ENCODE measurements around the gene ADGRA1.

The ADGRA1 gene

DNA sequence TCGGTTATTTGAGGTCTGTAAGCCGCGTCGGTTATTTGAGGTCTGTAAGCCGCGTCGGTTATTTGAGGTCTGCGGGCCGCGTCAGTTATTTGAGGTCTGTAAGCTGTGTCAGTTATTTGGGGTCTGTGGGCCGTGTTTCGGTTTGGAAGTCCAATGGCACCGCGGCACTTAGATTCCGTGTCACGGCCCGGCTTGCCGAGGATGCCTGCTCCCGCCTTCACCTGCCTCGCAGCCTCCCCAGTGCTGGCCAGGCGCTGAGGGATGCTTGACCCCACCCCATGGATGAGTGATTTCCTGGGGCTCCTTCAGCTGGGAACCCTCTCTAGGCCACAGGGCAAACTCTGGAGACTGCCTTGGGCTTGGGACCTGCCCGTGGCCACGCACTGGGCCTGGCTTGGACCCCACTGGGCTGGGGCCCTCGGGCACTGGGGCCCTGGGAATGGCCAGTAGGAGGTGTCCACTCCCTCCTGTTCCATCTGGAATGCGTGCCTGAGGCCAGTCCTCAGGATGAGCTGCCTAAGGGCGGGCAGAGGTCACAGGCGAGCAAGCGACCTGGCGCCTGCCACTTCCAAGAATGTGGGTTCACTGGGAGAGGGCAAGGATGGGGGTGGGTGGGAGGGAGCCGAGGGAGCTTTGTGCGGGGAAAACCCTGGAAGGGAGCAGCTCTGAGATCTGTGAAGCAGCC lies 25.6 kb downstream of the ADGRA1 start:
- no peak for DNase-seq (ENCODE audit: low read depth in 2 of 2)

DNA sequence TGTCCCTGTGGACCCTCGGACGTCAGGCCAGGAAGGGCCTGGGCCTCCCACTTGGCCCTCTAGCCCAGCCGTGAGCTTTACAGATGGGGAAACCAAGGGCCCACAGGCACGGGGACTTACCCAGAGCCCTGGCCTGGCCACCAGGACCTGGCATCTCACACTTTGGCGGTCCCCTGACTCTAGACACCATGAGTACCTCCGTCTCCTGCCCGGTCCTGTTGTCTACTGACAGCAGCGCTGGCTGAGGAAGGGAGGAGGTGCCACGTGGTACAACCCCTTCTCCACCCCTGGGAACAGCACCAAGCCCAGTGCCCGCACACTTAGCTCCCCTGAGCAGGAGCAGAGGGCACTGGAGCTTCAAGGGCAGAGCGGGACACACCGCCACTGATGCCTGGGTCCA lies 26.1 kb downstream of the ADGRA1 start:
- DNase-seq (ENCODE audit: low read depth in 2 of 2), result no peak

GRCh38 chr10:133114251-133114650 lies 26.5 kb downstream of the ADGRA1 start:
- no peak for DNase-seq (ENCODE audit: low read depth in 2 of 2)

DNA sequence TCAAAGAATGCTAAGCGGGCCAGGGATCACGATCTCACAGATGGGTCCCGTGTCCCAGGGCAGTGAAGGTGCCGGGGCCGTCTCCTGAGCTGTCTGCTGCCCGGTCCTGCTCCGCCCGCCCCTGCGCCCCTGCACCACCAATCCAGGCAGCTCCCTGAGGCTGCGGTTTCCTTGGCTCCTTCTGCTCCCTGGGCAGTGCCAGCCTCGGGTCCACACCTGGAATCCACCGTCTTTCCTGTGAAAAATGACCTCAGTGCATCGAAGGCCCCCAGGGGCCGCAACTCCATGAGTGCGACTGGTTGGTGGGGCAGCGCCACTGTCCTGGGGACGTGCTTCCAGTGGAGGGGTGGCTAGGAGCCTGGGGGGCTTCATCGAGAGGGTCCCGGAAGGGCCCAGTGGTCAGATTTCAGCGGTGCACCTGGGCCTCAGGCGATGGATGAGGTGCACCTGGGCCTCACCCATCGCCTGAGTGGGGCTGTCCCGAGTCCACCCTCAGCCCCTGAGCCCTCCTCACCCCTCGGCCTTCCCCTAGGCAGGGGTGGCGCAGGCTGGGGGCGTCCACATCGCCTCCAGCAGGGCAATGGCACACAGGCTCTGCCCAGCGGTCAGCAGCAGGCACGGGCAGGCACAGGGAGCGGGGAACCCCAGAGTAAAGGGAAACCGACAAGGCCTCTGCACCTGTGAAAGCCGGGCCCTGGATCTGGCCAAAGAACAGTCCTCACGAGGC lies 27.2 kb downstream of the ADGRA1 start:
- no peak for DNase-seq (ENCODE audit: low read depth in 2 of 2)

GRCh38 chr10:133115453-133115842 lies 27.7 kb downstream of the ADGRA1 start:
- no peak for DNase-seq (ENCODE audit: low read depth in 2 of 2)

GRCh38 chr10:133115976-133116375 lies 28.3 kb downstream of the ADGRA1 start:
- no peak for DNase-seq (ENCODE audit: low read depth in 2 of 2)

GRCh38 chr10:133116455-133116854 lies 28.7 kb downstream of the ADGRA1 start:
- no peak for DNase-seq (ENCODE audit: low read depth in 2 of 2)

- no peak for DNase-seq (ENCODE audit: low read depth in 2 of 2)
These were observed 29.4 kb downstream of the ADGRA1 start for GRCh38 chr10:133117036-133117687.

- DNase-seq (ENCODE audit: low read depth in 2 of 2), result no peak
These were observed 30.0 kb downstream of the ADGRA1 start for GRCh38 chr10:133117688-133118071.

- no peak for DNase-seq (ENCODE audit: low read depth in 2 of 2)
These were observed 33.8 kb downstream of the ADGRA1 start for GRCh38 chr10:133121479-133121878.

GRCh38 chr10:133122171-133122935 lies 34.6 kb downstream of the ADGRA1 start:
- DNase-seq (ENCODE audit: low read depth in 2 of 2), result no peak

- no peak for DNase-seq (ENCODE audit: low read depth in 2 of 2)
These were observed 35.5 kb downstream of the ADGRA1 start for GRCh38 chr10:133123050-133123745.

DNA sequence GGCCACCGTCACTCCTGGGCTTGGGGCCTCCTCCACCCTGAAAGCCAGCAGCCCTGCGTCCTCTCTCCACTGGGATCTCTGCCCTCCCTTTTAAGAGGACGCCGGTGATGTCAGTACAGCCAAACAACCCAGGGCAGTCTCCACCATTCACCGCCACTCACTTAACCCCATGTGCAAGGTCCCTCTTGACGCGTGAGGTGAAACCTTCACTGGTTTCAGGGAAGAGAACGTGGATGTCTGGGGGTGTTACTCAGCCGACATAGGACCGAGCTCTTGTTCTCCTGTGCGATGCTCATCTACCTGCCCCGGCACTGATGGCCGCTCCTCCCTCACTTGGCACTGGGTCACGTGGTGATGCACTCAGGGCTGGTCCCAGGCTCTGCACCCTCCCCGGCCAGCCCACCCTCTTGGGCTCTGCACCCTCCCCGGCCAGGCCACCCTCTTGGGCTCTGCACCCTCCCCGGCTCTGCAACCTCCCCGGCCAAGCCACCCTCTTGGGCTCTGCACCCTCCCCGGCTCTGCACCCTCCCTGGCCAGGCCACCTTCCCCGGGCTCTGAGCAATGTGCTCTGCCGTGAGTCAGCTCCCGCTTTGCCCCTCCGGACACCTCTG lies 36.1 kb downstream of the ADGRA1 start:
- no peak for DNase-seq (ENCODE audit: low read depth in 2 of 2)

GRCh38 chr10:133124357-133125211 lies 36.9 kb downstream of the ADGRA1 start:
- DNase-seq (ENCODE audit: low read depth in 2 of 2), result no peak

DNA sequence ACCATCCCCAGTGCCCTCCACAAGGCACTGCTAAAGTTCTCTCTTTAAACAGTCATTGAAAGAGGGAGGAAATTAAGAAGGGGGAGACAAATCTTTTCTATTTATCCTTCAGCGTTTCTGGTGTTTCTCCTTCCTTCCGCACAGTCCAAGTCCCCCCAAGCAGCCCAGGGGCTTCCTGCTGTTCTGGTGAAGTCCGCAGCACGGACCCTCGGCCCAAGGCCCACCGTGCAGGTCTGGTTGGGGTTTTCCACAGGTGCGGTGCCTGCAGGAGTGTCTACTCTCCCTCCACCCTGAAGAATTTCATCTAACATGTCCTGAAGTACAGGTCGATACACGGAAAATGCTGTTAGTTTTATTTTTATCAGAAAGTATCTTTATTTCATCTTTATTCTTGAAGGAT lies 38.2 kb downstream of the ADGRA1 start:
- no peak for DNase-seq (ENCODE audit: low read depth in 2 of 2)

DNA sequence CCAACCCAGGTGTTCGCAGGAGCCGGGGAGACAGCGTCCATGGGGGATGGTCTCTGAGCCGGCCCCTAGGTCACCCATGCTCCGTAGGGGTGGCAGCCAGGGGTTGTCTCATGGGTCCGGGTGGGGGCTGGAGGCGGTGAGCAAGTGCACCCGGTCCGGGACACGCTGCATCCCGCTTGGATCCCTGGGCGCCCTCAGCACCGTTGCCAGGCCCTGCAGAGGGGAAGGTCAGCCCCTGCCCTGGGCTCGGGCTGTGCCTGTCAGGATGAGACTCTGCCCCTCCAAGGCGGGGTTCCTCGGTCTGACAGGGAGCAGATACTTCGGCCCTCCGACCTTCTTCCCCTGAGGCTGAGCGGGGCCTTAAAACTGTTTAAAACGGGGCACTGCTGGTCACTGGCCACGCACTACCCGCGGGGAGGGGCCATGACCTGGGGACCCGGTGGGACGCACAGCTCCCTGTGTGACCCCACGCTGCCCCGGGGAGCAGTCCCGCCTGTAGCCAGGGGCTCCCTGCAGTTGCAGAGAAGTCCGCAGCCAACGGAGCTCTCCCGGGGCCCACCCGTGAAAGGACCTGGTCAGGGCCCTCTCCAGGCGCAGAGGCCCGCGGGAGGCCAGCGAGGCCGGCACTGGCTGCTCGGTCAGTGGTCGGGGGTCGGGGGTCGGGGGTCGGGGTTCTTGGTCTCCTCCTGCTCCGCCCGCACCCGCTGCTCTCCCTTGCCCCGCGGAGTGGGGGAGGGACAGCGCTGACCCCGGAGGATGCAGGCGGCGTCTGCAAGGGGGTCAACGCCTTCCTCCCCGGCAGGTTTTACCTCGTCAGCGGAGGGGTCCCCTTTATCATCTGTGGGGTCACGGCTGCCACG lies 38.9 kb downstream of the ADGRA1 start:
- no peak for DNase-seq (ENCODE audit: low read depth in 2 of 2)

GRCh38 chr10:133127291-133128125 lies 39.8 kb downstream of the ADGRA1 start:
- DNase-seq (ENCODE audit: low read depth in 2 of 2), result no peak

All from activated CD8-positive, alpha-beta memory T cell treated with anti-CD3 and anti-CD28 coated beads for 4 hours (primary cell).